Measurements from ENCODE around the gene CASKIN2.

- TF ChIP-seq CTCF (IDR thresholded peaks at IDR 0.05; ENCODE audit: low read depth, low read length, poor library complexity, severe bottlenecking) (no peak), EZH2phosphoT487 (IDR thresholded peaks at IDR 0.05; ENCODE audit: borderline replicate concordance, low read length) (no peak)
Observed at GRCh38 chr17:75502072-75502720, 13.1 kb downstream of the CASKIN2 start.
